ENCODE results near the gene DNAAF1.
"Not testable (repeated sequence)": the region's sequence is repeated elsewhere in the genome, so short reads cannot be mapped to it uniquely, and the experiment has no call there.

The DNAAF1 gene

DNA sequence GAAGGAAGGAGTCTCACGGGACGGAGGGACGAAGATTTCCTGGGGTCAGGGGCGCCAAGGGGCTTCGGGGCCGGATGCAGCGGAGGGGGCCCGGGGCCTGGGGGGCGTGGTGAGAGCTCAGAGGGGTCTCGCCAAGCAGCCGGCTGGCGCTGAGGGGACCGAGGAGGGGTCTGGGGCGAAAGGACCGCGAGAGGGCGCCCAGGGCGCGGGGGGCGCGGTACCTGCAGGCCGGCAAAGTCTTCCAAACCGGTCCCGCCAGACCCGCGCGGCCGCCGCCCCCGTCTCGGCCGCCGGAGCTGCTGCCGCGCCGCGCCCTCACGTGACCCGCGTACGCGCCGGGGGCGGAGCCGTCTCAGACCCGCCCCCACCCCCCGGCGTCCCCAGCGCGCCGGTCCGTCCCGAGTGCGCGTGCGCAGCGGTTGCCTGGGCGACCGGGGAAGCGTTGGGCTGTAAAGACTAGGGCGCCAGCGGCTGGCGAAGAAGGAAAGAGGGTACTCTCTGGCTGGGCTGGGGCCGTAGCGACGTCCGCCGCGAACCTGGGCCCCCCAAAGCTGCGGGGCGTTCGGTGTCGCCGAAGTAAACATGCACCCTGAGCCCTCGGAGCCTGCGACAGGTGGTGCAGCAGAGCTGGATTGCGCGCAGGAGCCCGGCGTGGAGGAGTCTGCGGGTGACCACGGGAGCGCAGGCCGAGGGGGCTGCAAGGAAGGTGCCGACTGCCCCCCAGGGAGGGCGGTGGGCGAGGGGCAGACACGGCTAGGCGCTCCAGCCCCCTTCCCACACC lies at the start of gene DNAAF1, which contains the start of gene HSDL1:
DNAAF1 (plus strand) TSS at position 450 of the 781 bp plus-strand sequence; CDS start at position 583, 133 bp downstream.
HSDL1 (minus strand) TSS at position 319 of the 781 bp plus-strand sequence. CDS start 13,856 bp downstream, outside the sequence.
- DNase-seq: peak; percentile 19

DNA sequence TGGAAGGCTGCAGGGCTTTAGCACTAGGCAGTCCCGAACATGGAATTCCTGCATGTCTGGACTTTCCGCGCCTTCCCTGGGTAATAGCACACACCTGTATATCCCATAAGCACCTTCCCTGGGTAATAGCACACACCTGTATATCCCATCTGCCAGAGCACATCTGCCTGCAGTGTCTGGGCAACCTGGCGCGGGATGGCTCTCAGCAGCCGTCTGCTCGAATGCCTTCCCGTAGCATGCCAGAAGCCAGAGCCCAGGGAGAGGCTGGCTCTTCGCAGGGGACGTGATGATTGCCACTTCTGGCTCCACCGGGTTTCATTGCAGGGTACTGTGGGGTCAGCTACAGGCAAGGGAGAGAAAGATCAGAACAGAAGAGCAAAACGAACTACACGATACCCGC lies 49.6 kb upstream of the DNAAF1 start:
- no peak for DNase-seq

DNA sequence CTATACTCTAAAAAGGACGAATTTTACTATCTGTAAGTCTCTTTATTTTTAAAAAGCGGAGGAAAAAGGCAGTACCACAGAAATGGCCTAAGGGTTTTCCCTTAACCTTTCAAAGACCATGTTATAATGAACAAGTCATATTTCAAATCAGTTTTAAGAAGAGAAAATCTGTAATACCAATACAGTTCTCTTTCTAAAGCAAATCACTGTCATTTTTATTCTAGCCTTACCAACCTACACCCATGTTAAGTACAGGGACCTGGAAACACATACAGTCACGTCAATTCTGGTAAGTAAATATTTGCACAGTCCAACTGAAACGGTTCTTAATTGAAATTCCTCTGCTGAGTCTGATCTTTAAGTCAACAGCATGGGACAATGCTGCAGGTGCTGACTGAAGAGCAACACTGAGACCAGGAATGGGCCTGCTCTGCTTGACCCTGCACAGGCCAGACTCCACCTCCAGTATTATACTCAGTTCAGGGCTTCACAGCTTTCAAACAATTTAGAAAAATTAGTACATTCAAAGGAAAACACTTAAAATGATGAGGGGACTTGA lies 48.6 kb upstream of the DNAAF1 start:
- DNase-seq: no peak

DNA sequence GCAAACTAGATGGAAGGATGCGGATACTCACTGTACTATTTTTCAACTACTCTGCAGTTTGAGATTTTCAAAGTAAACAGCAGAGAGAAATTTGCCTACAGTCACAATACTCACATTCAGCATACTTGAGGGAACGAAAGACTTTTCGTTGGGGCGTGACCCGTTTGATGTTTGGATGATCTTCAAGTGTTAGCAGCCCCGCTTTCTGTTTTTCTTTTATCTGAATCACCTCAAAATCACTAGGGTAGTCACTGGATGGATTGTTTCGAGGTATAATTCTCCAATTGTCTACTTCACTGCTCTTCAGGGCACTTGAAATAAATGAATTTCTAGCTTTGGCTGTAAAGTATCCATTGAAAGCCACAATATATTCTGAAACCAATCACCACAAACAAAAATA lies 46.2 kb upstream of the DNAAF1 start:
- DNase-seq: no peak

DNA sequence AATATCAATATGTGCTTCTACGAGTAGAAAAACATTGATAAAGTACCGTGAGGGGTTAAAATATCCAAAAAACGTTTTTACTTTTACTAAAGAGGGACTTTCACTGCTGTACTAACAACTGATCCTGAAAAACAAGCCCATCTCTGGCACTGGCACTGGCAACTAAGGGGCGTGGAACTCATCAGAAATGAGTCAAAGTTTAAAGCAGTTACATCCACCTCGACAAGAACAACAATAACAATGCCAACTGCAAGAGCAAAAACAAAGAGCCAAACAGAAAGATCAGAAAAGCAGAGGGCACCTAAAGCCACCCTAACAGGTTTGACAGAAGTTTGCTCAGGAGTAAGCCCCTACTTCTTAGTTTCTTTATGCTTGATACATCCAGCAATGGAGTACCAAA lies 41.4 kb upstream of the DNAAF1 start:
- no peak for DNase-seq

DNA sequence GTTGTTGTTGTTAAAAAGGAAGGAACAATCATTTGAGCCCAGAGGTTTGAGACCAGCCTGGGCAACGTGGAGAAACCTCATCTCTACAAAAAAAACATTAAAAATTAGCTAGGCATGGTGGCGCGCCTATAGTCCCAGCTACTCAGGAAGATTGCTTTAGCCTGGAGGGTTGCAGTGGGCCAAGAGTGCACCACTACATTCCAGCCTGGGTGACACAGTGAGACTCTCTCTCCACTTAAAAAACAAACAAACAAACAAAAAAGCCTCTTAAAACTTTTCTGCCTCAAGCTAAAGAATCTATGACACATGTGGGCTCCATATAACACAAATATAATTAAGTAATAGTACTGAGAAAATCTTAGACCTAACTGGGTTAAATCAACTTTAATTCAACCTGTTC lies 40.9 kb upstream of the DNAAF1 start:
- DNase-seq: no peak

DNA sequence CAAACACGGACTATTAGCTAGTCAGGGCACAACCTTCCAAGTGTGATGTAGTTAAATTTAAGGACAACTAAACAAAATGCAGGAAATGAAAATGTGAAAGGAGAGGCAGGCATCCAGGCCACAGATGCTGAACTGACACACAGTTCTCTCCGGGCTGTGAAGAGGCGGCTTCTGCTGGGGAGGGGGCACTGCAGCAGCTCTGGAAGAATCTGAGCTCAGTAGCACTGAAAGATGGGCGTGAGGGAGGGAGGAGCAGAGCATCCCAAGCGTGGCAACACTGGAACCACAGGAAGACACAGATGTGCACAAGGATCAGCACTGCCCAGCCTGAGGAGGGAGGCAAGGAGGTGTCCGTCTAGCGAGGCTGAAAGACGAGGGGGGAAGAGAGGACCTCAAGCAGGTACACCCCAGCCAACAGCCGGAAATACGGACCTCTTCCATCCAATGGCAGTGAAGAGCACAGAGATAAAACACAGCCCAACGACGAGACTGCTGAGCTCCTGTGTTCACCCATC lies 39.8 kb upstream of the DNAAF1 start:
- no peak for DNase-seq

DNA sequence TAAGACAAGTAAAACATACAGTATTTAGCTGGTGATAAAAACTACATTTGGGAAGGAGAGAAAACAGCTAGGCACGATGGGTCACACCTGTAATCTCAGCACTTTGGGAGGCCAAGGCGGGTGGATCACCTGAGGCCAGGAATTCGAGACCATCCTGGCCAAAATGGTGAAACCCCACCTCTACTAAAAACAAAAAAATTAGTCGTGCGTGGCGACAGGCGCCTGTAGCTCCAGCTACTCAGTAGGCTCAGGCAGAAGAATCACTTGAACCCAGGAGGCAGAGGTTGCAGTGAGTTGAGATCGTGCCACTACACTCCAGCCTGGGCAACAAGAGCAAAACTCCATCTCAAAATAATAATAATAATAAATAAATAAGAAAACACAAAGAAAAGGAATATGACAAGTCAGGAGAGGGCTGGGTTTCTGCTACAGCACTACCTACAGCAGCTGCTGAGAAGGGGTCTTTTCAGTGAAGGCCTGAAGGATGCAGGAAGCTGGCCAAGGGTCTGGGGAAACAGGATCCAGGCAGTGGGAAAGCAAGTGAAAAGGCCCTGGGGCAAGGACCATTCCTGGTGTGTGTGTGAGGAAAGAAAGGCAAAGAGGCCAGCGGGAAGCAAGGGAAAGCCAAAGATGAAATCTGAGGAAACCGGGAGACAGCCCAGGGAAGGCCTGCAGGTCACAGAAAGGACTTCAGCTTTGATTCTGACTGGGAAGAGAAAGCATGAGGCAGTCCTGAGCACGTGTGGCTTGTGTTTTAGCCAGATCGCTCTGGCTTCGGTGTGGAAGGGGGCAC lies 39.0 kb upstream of the DNAAF1 start:
- DNase-seq: no peak

DNA sequence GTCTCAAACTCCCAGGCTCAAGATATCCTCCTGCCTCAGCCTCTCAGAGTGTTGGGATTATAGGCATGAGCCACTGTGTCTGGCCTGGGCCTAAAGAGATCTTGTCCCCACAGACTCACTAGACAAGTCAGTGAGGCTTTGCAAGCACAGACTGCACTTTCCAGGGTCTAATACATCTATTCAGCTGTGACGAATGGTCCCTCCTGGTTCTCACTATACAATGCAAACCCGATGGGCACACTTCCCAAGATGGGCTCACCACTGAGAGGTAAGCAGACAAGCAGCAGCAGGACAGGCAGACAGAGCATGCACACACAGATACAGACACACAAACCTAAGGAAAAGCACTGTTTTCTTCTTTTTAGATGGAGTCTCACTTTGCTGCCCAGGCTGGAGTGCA lies 37.2 kb upstream of the DNAAF1 start:
- DNase-seq: no peak

DNA sequence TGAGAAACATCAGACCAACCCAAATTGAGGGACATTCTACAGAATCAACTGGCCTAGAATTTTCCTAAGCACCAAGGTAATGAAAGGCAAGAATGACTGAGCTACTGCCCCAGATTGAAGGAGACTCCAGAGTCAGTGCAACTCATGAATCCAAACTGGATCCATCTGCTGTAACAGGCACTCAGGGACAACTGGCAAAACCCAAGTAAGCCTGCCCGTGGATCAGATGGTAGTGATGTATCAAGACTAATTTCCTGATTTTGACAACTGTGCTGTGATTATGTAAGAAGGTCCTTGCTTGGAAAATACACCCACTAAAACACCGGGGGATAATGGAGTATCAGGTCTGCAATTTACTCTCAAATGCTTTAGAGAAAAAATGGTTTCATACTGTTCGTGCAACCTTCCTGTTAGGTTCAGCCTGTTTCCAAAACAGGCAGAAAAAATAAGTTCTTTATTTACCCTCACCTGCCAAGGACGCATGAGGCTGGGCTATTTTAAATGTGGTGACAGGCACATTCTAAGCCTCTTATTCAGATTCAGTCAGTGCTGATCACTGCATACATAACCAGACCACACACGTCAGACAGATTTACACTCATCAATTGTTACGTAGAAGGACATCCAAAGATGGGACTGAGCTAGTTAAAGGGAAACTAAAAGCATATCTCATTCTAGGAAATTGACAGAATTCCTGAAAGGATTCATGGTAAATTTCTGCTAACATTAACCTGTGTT lies 35.3 kb upstream of the DNAAF1 start:
- DNase-seq: no peak

DNA sequence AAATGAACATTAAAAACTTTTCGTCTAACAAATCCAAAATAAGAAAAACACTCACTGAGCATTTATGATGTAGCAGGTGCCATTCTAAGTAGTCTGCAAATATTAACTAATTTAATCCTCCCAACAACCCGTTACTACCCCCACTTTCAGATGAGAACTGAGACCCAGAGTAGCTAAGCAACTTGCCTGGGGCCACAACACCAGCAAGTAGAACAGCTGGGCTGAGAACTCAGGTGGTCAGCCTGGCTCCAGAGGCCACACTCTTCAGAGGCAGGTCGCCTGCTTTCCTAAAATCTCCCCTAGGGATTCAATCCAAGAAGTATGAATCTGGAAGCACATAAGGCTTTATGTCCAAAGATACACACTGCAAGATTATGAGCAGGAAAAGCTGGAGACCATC lies 34.6 kb upstream of the DNAAF1 start:
- DNase-seq: no peak

DNA sequence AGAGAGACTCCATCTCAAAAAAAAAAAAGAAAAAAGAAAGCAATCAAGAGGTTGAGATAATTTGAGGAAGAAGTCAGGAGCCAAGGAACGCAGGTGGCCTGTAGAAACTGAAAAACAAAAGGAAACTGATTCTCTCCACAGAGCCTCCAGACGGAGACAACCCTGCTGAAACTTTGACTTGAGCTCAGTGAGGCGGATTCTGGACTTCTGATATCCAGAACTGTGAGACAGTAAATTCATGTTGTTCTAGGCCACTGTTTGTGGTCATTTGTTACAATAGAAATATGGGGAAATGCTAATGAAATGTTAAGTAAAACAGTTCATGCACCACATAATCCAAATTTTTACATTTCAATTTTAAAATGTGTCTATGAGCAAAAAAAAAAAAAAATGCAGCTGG lies 33.6 kb upstream of the DNAAF1 start:
- DNase-seq: no peak

DNA sequence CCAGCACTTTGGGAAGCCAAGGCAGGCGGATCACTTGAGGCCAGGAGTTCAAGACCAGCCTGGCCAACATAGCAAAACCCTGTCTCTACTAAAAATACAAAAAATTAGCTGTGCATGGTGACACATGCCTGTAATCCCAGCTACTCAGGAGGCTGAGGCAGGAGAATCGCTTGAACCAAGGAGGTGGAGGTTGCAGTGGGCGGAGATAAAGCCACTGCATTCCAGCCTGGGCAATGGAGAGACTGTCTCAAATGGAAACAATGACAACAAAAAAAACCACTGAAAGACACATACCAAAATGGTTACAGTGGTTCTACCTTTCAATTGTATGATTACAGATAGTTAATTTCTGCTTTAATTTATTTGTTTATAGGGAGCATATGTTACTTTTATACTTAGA lies 33.2 kb upstream of the DNAAF1 start:
- DNase-seq: not testable (repeated sequence)

DNA sequence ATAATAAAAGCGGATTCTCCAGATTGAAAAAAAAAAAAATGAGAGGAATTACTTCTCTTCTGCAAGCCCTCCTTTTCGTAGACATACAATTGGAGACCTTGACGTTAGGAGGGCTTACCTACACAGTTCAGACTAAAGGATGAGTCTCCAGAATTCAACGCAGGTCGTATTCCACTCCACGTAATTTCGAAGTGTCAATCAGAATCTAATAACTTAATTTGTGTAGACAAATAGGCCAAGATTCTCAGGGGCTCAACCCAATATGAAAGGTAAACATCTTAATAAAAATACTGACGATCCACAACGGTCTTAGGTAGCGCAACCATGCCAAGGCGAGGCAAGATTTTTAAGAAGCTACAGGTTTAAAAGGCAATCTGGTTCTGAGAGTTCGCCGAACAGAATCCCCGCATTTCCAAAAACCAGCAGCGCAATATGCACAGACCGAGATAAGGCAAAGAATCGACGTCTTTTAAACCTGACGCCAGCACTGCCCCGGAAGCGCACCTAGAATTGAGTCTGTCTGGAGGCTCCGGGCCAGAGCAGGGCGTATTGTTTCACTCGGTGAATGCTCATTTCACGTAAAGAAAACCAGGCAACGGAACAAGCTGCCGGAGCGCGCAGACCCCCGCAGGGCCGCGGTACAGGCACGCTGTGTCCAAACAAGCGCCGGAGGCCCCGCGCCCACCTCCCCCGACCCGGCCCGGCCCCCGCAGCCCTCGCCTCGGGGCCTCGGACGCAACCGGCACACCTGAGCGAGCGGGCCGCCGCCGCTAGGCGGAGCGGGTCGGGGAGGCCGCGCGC lies 29.0 kb upstream of the DNAAF1 start:
- no peak for DNase-seq

DNA sequence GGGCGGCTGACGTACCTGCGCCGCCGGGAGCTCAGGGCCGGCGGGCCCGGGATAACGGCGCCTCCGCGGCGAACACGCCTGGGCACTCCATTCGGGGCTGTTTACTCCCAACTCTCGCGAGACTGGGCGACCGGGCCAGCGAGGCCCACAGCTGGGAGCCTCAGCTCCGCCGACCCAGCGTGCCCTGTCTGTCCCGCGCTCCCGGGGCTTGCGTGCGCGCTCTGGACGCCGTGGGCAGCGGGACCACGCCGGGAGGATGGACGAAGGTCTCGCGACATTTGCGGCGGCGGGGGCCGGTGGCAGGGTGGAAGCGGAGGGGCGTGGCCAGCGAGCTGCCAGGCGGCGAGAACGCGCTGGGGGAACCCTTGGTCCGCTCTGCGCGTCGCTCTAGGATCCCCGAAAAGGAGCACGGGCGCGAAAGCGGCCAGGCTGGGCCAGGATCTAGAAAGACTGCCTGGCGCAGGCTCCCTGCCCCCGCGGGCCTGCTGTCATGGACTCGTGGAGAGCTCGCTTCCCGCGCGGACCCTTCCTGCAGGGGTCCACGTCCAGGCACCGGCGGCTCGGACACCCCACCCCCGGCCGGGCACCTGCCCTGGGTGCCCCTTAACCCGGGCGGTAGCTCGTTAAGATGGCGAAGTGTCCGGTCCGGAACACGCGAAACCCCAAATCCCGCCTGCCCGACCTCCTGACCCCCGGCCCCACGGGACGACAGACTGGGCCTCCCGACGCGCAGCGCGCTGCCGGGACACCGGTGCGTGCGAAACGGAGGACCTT lies 28.2 kb upstream of the DNAAF1 start, which contains the start of gene MBTPS1:
MBTPS1 (minus strand) TSS at position 223 of the 774 bp plus-strand sequence. CDS start 15,159 bp downstream, outside the sequence.
- peak; percentile 83 for DNase-seq

DNA sequence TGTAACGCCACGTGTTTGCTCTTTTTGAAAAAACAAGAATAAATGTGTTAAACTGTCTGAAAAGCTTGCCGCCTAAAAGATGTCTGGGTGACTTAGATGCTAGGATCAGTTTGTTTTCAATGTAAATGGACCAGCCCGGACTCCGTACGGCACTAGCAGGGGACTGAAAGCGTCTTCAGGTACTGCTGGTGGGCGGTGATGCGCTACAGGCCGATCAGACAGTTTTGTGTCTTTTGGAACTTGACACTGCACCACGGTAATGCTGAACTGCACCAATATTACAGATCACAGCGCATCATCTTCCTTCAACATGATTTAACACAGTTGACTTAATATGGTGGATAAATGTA lies 27.6 kb upstream of the DNAAF1 start:
- DNase-seq: no peak

DNA sequence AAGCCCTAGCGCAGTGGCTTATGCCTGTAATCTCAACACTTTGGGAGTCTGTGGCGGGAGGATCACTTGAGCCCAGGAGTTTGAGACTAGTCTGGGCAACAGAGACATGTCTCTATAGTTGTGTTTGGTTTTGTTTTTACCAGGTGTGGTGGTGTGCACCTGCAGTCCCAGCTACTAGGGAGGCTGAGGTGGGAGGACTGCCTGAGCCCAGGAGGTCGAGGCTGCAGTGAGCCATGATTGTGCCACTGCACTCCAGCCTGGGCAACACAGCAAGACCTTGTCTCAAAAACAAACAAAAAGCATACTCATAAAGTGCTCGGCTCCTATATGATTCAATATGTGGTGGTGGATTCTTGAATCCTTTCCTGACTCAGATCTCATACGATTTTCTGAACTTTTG lies 26.8 kb upstream of the DNAAF1 start:
- not testable (repeated sequence) for DNase-seq

DNA sequence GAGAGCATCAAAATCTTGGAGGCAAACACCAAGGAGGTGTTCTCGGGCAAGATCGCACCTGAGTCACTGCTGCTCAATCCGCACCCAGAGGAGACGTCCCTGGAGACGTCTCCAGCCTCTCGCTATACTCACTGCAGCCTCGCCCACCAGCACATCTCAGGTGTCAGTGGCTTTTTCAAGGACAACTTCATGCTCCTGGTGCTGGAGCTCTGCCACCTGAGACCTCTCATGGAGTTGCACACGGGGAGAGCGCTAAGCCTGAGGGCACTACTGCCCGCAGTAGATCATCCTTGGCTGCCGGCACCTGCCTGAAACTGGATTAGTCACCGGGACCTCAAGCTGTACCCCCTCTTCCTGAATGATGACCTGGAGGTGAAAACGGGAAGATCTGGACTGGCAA lies 25.7 kb upstream of the DNAAF1 start:
- no peak for DNase-seq

DNA sequence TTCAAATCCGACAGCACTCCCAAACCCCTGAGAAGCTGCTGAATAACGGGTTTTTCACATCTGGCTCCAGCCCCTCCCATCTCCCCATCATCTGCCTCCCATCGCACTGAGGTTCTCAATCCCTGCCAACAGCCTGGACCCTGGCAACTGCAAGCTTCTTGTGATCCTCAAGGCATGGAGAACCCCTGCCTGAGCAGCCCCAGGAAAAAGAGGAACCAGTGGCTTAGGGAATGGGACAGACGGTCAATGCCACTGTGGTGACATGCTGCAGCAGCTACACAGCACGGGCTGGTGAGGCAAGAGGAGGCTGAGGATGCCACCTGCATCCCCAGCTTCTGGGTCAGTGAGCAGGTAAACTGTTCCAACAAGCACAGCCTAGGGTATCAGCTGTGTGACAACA lies 25.1 kb upstream of the DNAAF1 start:
- no peak for DNase-seq

DNA sequence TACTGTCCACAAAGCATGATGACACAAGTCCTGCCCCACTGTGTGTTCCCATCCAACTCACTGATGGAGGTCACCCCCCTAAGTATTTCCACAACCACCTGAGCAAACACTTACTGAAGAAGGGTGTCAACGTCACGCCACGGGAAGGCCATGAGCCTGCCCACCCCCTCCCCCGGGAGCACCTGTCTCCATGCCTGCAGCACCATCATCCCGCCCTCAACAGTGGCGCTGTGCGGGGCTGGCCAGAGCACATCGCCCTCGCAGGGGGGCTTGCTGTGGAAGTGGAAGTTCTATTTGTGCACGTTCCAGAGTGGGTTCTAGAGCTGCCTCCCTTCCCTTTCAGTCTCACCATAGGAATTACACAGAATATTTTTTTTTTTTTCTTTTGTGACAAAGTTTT lies 24.1 kb upstream of the DNAAF1 start:
- DNase-seq: no peak

All from NCI-H1694 (cell line).